ENCODE results near the gene MRPS11.
A peak's percentile ranks its signal among the peaks of the same experiment; 100 is the strongest.
"Not testable (repeated sequence)": the region's sequence is repeated elsewhere in the genome, so short reads cannot be mapped to it uniquely, and the experiment has no call there.

Gene MRPS11

DNA sequence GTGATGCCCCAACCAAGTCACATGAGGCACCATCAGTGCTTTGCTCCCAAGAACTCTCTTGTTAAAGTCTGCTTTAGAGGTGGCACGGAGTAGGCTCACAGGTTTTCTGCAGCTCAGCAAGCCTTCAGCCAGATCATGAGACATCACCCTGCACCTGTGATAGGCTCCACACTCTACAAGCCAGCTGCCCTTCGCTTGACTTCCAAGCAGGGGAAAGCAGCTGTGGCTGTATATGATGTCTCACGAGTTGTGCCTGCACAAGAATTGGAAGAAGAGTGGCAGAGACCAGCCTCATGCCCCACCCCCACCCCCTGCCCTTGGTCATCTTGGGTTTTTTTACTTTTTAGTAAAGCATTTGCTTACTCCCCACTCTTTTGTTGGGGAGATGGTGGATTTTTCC lies 22.5 kb downstream of the MRPS11 start:
- no peak for DNase-seq (ENCODE audit: low read depth)

DNA sequence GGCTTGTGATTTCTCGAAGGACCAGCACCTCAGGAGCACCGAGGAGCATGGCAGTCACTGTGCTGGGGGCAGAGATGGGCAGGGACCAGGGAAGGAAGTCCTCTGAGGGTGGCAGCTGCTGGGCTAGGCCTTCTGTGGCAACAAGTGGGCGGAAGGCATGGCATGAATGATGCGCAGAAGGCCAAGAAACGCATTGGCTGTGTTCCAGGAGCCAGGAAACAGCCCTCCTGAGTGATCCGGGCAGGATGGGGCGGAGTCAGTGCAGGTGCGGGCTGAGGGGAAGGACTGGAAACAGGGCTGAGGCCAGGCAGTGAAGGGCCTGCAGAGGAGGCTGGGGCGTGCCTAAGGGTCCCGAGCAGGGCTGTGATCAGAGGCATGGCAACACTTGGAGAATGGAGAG lies 23.6 kb downstream of the MRPS11 start:
- DNase-seq (ENCODE audit: low read depth), result no peak

DNA sequence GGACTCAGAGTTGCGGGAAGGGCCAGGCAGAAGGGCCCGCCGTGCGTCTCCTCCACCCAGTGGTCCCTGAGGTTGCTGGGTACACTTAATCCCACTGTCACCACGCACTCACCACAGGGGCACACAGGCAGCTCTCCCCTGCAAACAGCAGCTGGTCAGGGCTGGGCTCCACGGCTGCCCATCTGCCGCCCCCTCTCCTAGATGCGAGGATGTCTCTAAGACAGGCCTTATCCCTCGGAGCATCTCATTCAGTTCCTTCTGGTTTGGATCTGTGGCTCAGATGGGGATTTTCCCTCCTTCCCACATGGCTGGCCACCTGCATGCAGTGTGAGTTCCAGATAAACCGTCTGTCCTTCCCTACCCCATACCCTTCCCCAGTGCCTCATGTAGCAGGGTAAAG lies 26.3 kb downstream of the MRPS11 start:
- no peak for DNase-seq (ENCODE audit: low read depth)

DNA sequence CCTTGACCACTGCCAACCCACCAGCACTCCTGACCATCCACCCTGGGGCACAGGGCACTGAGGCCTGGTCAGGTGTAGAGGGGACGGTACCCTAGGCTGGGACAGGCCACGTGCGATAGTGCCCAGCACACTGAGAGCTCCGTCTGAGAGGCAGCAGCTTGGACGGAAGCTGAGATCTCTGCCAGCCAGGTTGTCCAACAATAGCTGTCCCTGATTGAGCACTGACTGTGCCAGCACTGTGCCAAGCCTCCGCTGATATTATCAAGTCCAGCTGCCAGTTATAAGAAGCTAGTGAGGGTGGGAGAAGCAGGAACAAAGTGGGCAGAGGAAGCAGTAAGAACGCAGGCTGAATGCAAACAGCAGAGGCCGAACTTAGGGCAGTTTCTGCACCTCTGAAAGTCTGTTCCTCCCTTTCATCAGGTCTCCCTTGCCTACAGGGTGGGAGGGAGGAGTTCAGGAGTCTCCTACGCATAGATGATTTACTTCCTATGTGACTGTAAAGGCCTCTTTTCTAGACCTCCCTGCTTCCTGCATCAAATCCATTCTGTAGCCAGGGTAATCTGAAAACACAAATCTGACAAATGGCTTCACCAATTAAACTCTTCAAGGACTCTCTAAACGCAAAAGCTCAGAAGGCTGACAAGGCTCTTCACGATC lies 29.7 kb downstream of the MRPS11 start:
- DNase-seq (ENCODE audit: low read depth), result no peak

DNA sequence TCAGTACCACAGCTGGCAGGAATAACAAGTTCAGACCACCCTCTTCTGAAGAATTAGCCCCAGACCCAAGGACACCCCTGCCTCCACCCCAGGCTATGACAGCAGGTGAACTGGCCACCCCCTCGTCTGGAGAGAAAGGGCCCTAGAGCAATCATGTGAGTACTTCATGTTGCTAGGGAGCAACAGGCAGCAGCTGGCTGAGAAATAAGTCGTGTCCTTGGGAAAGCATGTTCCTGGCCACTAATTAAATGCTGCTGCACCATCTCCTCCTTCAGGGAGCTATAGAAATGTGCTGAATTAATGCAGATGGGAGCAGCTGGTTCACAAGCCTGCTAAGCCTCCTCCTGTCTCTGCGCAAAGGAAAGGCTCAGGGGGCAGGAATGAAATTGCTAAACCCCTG lies 31.5 kb downstream of the MRPS11 start:
- no peak for DNase-seq (ENCODE audit: low read depth)

DNA sequence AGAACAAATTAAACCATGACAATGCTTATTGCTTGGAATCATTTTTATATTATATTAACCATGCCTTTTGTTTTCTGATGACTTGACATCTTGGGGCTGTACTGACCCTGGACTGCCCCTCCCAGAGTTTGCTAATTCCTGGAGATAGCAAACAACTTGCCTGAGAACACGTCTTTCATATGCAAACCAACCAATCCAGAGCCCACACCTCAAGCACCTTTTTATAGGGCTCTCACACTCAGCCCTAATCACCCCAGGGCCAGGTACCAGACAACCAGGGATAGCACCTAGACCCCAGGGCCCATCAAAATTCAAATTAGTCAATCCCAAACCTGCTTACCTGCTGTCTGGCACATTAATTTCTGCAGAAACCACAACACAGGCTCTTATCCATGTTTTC lies 36.9 kb downstream of the MRPS11 start:
- no peak for DNase-seq (ENCODE audit: low read depth)

DNA sequence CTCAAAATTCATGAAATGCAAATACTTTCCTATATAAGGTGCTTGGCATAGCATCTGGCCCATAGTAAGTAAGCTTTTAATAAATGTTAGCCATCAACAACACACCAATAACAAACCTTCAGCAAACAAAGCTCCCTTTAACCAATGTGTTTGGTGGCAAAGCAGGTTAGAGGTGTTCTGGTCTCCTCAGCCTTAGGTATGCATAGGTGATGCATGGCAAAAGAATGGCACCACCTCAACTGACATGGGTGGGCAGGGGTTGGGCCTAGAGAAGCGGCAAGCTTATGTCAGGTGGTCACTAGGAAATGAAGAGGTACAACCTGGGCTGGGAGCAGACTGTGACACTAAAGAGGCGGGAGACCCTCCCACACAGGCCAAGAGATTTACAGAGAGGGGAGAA lies 38.2 kb downstream of the MRPS11 start:
- DNase-seq (ENCODE audit: low read depth), result no peak

DNA sequence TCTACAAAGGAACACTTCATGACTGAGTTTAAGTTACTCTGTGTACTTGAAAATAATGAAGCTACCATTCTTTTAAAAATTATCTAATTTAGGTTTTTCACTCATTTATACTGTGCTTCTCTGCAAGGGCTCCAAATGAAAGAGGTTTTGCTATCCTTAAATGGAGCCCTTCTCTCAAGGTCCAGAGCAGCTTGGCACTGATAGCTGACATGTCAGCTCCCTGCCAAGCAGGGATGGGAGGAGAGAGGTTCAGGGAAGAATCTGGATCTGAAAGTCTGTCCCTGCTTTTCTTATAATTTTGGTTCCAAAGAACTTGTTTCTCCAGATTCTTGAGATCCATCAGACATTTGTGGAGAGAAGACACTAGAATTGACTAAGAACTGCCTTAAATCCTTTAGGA lies 39.1 kb downstream of the MRPS11 start:
- no peak for DNase-seq (ENCODE audit: low read depth)

DNA sequence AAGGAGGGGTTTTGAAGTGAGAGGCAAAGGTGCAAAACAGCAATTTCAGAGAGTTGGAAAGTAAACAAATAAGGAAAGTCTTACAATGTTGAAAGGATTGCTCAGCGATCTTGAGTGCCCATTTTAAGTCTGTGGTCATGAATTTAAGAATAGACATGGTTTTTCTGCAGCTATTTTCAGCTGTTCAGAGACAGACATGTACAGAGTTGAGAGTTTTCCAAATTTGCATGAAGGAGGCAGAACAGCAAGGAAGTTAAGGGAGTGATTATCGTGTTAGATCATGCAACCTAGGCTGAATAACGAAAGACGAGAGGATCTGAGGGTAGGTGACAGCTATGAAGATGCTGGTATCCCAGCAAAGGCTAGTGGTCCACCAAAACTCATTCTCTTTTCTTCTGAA lies 41.8 kb downstream of the MRPS11 start:
- no peak for DNase-seq (ENCODE audit: low read depth)

DNA sequence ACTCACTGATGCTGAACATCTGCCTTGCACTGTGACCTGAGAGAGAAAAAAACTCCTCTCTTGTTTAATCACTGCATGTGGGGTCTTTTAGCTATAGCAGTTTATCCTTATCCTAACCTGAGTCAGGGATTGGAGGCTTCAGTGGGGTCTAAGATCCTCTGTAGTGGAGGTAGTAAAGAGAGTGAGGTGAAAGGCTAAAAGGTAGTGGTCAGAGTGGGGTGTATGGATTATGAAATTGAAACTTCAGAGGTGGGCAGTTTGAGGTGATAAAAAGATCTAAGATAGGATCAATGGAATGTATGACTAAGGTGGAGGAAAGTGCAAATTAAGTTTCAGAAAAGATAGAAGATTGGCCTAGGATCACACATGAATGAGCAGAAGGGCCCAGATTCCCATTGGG lies 42.5 kb downstream of the MRPS11 start:
- no peak for DNase-seq (ENCODE audit: low read depth)

DNA sequence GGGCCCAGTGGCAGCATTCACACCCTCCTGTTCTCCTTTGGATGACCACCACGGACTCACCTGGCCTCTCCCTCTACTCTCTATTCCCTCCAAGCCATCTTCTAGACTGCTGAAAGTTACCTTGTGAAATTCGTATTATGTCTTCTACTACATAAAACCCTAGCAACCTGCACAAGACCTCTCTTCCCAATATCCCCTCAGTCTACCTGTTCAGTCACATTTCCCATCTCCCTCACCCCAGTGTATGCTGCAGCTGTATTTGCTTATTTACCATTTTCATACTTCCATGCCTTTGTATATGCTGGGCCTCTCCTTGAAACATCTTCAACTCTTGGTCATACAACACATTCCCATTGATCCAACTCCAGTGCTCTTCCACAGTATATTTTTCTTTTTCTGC lies 43.7 kb downstream of the MRPS11 start:
- DNase-seq (ENCODE audit: low read depth), result no peak

DNA sequence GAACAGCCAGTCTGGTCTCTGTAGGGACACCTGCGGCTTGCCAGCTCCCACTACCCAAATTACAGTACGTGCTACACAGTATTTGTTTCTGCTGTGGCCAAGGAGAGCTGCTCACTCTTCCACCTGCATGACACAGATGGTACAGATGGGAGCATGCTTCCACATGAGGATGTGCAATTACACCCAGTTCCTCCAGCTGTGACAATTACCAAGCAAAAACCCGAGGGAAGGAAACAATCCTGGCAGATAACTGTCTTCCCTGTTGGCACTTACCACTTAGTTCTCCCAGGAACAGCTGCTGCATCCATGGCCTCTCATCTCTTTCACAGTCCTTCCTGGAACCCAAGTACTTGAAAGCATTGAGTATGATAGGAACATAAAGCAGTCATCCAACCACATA lies 44.6 kb downstream of the MRPS11 start:
- DNase-seq (ENCODE audit: low read depth), result peak; percentile 10

DNA sequence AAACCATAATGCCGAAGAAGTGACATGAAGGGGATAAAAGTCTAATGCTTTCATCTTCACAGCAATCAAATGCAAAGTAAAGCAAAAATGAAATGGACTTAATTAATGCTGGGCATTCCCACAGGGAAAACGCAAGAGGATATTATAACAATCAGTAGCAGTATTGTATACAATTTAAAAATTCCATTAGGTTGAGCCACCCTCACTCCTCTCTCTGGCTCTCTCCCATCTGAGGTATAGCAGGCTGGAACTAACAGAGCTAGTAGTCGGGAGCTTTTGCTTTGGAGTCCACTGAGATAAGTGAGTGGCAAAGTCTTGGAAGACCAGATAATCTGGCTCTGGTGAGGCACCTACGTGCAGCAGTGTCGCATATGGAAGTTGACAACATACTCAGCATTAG lies 45.1 kb downstream of the MRPS11 start:
- DNase-seq (ENCODE audit: low read depth), result peak; percentile 76

DNA sequence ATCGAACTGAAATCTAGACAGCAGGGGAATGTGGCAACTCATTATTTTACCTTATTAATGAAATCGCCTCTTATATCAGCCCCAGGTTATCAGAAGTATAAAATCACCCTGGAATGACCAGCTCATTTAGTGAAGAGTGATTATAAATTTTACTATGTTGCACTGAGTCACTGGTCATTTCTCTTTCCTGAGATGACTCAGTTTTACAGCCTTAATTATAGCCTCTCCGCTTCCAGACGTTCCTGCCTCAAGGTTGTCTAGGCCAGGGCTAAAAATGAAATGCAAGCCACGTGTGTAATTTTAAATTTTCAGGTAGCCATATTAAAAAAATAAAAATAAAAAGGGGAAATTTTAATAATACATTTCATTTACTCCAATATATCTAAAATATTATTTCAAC lies 45.7 kb downstream of the MRPS11 start:
- peak; percentile 82 for DNase-seq (ENCODE audit: low read depth)

DNA sequence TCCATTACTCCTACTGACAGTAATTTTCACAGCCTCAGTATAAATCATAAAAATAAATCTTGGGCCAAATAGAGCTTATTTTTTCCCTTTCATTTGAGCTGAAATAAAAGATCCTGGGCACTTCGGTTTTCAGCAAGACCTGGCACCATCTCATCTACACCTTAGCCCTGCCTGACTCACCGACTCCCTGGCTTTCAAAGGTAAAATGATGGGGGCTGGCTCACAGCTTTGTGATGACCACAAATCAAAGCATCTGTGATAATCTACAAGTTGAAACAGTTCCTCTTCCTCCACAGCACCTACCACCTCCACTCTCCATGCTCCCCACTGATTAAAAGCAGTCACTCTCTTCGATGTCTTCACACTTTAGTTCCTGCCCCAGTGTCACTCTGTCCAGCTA lies 51.4 kb downstream of the MRPS11 start:
- no peak for DNase-seq (ENCODE audit: low read depth)

DNA sequence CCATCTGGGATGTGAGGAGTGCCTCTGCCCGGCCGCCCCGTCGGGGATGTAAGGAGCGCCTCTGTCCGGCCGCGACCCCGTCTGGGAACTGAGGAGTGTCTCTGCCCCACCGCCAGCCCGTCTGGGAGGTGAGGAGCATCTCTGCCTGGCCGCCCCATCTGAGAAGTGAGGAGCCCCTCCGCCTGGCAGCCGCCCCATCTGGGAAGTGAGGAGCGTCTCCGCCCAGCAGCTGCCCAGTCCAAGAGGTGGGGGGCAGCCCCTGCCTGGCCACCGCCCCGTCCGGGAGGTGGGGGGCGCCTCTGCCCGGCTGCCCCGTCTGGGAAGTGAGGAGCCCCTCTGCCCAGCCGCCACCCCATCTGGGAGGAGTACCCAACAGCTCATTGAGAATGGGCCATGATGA lies 56.6 kb downstream of the MRPS11 start:
- not testable (repeated sequence) for DNase-seq (ENCODE audit: low read depth)

DNA sequence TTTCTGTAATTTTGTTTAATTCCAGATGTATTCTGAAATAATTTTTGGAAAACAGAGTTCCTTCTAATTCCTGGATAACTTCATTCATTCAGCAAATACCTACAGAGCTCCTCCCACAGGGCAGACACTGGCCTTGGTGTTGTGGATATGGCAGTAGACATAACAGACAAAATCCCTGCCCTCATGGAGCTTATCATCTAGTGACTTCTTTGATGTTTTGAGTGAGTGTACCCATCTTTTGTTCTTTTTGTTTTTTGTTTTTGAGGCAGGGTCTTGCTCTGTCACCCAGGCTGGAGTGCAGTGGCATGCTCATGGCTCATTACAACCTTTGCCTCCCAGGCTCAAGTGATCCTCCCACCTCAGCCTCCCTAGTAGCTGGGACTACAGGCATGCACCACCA lies 57.9 kb downstream of the MRPS11 start:
- no peak for DNase-seq (ENCODE audit: low read depth)

DNA sequence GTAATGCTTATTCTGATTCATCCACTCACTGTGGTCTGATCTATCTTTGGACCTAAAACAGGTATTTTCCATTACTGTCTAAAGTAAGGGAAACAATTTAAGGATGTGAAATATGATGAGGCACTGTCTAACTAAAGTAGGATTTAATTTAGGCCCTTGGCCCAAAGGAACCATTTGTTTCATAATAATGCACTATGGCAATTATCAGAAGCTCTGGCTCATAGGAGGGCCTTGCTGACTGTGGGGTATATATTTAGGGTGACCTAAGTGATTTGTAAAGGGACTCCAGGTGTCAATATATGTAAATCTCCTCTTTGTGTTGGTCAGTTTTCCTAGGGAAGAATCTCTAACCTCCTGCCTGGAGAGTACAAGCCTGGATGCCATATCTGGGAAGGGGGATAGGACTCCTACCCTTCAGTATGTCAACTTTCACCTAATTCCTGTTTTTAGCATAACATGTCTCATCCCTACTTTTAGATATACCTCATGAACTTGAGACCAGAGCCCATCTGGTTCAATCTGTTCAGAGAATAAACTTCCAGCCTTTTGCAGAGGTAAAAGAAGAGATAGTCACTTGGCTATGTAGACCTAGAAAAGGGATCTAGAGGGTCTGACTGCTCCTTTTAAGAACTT lies 58.9 kb downstream of the MRPS11 start:
- DNase-seq (ENCODE audit: low read depth), result no peak

DNA sequence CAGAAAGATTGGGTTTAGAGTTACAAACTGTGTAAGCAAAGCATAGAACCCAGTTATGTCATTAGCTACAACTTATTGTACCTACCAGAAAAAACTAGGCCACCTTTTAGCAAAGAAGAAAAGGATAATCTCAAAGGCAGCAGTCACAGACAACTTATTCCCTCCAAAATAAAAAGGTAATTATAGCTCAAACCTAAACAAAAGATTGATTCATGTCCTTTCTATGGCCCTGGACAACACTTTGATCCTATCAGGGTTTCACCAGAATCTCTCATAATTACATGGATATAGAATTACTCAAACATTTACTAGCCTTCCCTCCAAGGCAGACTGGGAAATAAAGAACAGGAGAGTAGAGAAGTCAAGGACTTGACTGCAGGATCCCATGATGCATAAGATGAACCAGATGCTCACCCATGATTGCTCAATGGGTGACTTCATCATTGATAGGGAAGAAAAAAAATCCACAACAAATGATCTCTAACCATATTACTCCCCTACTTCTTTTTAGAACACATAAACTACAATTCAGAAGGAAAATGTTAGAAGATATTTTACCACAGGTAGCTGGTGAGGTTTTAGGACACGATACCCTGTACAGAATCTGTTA lies 61.6 kb downstream of the MRPS11 start:
- peak; percentile 29 for DNase-seq (ENCODE audit: low read depth)
